B cell (primary cell): ENCODE measurements around the gene ST6GALNAC3.

Experiments
- EZH2 ChIP-seq: IDR thresholded peaks from 2 replicates; pipeline ENCODE4 v1.6.1; 2012; ENCODE audit warnings: borderline replicate concordance, low read depth, mild to moderate bottlenecking, moderate library complexity, low read length; ENCODE audit not compliant: insufficient read depth, poor library complexity, severe bottlenecking
- TF ChIP-seq, protein P1 (sequence below): fragments of 200-600 bp; IDR thresholded peaks from one replicate; pipeline ENCODE4 v1.8.0; 2022; ENCODE audit warnings: antibody characterized with exemption, mild to moderate bottlenecking

DNA sequence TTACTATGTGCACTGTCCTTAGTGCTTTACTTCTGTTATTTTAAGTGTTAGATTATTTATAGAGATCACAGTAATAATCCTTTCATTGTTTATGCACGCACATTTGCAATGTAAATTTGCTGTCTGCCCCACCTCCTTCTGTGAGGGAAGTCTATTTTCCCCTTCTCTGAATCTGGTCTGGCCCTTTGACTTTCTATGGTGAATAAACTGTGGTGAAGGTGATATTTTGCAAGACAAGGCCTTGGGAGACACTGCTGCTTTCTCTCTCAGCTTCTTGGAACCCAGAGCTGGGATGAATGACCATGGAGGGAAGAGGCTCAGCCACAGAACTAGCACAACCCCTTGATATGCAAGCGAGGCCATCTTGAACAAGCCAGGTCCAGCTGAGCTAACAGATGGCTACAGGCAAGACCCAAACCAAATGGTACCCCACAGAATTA, 156.3 kb downstream of the ST6GALNAC3 start:
- TF ChIP-seq, protein P1, sequence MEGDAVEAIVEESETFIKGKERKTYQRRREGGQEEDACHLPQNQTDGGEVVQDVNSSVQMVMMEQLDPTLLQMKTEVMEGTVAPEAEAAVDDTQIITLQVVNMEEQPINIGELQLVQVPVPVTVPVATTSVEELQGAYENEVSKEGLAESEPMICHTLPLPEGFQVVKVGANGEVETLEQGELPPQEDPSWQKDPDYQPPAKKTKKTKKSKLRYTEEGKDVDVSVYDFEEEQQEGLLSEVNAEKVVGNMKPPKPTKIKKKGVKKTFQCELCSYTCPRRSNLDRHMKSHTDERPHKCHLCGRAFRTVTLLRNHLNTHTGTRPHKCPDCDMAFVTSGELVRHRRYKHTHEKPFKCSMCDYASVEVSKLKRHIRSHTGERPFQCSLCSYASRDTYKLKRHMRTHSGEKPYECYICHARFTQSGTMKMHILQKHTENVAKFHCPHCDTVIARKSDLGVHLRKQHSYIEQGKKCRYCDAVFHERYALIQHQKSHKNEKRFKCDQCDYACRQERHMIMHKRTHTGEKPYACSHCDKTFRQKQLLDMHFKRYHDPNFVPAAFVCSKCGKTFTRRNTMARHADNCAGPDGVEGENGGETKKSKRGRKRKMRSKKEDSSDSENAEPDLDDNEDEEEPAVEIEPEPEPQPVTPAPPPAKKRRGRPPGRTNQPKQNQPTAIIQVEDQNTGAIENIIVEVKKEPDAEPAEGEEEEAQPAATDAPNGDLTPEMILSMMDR, result no peak
- TF ChIP-seq EZH2, result no peak
